HCT116 (cell line): ENCODE measurements around the gene ARHGEF6.

Experiments used
- RAD21 ChIP-seq: IDR thresholded peaks from 2 replicates; pipeline ENCODE4 v1.6.1; 2012; ENCODE audit warnings: low read depth, mild to moderate bottlenecking
- TF ChIP-seq, protein P1 (sequence below), 3 experiments: fragments of 200-600 bp in 1 of 3; sonication (generic) in 1 of 3; IDR thresholded peaks in 2 of 3; conservative IDR thresholded peaks in 1 of 3; 2 replicates each; pipeline ENCODE4 v1.5.1; 2012 to 2017; ENCODE audit warnings: low read depth in 2 of 3, low read length in 2 of 3, antibody characterized with exemption in 1 of 3, borderline replicate concordance in 1 of 3, control low read depth in 1 of 3, mild to moderate bottlenecking in 1 of 3, mixed read lengths in 1 of 3, mixed run types in 1 of 3, moderate library complexity in 1 of 3; ENCODE audit not compliant: insufficient read depth in 1 of 3

DNA sequence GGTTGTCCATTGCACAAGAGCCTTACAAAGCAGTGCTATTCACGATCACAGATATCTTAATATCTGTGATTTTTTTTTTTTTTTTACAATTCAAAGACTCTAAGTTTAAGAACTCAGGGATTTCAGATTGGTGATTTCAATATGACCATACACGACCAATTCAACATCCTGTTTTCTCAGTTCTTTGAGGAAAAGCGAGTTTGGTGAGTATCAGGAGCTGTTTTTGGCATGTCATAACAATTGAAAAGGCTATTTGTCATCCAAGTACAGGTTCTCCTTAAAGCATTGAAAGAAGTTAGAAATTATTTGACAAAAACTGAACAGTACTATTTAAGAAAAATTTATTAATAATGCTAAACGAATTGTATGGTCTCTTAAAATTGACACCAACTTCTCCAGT lies 9.1 kb upstream of the ARHGEF6 start:
- TF ChIP-seq RAD21 = no peak
- TF ChIP-seq, protein P1, sequence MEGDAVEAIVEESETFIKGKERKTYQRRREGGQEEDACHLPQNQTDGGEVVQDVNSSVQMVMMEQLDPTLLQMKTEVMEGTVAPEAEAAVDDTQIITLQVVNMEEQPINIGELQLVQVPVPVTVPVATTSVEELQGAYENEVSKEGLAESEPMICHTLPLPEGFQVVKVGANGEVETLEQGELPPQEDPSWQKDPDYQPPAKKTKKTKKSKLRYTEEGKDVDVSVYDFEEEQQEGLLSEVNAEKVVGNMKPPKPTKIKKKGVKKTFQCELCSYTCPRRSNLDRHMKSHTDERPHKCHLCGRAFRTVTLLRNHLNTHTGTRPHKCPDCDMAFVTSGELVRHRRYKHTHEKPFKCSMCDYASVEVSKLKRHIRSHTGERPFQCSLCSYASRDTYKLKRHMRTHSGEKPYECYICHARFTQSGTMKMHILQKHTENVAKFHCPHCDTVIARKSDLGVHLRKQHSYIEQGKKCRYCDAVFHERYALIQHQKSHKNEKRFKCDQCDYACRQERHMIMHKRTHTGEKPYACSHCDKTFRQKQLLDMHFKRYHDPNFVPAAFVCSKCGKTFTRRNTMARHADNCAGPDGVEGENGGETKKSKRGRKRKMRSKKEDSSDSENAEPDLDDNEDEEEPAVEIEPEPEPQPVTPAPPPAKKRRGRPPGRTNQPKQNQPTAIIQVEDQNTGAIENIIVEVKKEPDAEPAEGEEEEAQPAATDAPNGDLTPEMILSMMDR (IDR thresholded peaks at IDR 0.05 in 2 of 3, conservative IDR thresholded peaks at IDR 0.05 in 1 of 3; ENCODE audit: borderline replicate concordance in 1 of 3, insufficient read depth in 1 of 3, low read depth in 2 of 3, low read length in 2 of 3) = no peak
